HG02759 (cell line): ENCODE measurements around the gene ERV3-1.
"Not testable (repeated sequence)": the region's sequence is repeated elsewhere in the genome, so short reads cannot be mapped to it uniquely, and the experiment has no call there.

ENCODE experiments used
- ATAC-seq: cut with Tn5 transposase; IDR thresholded peaks from one replicate; pipeline ENCODE4 v1.9.1; 2021; ENCODE audit warnings: mild to moderate bottlenecking, moderate library complexity; ENCODE audit not compliant: unreplicated experiment

Gene ERV3-1

DNA sequence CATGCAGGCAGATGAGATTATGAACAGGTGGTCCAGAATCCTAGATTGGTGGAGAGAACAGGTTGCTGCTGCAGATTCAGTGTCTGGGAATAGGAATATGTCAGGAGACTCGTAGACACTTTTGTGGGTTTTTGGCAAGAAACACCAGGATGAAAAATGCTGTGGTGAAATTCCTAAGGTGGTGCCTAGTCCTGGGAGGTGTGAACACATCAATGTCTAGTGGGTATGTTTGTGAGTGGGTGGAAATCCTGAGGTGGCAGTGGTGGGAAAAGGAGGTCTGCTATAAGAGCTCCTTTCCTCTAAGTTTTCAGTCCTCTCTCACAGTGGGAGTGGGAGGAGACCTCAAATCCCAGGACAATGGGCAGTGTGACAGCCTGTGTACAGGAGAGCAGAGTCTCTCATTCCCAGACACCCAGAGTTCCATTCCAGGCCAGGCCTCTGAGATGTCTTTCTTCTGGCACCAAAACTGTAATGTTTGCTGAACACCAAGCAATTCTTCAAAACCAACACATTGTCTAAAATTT is 5.1 kb downstream of the ERV3-1 start:
- ATAC-seq: no peak

DNA sequence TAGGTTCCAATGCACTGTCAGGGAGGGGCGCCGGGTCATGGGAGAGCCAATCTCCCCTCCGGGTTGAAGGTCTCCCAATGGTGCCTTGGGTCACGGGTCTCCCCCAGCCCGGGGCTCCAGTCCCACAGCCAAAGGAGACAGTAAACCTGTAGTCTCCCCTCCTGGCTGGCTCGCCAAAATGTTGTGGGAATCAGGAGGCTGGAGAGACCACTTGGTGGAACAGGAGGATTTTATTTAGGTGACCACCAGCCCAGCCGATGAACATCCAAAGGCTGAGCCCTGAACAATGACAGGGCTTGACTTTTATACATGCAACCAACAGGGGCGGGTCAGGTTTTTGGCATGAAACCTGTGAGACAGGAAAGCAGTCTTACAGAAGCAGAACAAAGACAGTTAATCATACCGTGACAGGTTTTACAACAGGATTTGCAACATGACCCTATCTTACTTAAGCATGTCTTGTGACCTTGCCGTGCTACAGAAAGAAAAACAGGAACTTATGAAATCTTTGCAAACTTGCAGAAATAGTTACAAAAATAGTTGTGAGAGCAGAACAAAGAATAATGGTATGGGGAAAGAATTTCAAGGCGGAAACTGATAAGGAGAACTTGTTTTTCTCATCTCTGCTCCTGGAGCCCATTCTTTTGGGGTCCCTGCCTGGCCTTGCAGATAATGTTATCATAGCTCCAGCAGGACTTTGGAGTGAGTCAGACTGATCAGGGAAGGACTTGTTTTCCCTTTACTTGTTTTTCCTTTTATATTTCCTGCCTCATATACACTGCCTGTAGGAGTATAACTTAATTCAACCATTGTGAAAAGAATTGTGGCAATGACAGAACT is 7.1 kb downstream of the ERV3-1 start:
- no peak for ATAC-seq

DNA sequence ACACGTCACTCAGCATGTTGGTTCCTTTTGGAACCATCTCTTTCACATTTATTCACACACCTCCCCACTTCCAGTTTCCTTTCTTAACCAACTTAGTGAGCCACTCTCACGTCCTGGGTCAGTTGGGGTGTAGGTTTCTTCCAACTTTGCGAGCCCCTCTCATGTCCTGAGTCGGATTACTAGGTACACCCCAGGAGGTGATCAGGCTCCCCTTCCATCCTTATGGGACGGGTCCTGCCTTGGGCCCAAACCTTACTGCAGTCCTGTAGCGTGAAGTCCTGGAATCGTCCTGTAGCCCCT is 7.7 kb downstream of the ERV3-1 start:
- no peak for ATAC-seq

DNA sequence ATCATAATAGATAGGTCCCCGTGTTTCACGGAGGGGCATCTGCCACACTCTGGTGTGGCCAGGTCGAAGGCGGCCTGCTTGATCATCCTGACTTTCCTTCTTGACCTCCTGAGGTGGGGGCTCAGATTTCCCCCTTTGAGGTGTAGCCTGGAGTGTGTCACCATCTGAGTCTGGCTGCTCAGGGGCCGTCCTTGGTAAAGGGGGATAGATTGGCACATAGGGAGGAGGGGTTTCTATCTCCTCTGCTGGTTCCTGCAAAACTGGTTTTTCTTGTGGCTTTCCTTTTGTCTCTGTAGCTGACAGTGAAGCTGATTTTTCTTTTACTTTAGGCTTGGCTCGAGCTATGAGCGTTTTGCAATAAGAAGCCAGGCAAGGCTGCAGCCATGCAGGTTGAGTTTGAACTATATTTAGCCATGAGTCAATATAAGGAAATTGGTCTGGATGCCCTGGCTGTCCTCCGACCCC is 8.5 kb downstream of the ERV3-1 start:
- ATAC-seq: no peak

DNA sequence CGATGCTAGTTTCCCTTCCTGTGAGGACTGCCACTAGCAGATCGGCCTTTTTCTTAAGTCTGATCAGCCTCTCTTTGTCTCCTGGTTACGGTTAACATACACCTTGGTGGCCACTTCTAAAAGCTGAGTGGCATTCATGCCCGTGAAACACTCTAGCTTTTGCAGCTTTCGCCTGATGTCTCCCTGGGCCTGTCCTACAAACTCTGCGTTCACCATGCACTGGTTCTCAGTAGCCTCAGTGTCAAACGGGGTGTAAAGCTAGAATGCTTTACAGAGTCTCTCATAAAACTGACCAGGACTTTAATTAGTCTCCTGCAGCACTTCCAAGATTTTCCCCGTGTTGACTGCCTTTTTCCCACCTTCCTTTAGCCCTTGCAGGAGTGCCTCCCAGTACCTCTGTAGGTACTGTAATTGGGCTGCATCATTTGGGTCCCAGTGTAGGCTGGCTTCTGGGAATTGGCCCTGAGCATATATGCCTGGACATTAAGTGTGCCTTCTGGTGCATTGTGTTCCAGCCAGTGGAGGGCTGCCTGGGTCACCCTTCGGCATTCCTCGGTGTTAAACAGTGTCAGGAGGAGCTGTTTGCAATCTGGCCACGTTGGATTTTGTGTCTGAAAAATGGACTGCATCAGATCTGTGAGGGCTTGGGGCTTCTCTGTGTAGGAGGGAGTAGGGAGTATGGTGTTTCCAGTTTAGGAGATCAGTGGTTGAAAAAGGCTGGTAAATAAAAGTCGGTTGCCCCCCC is 9.2 kb downstream of the ERV3-1 start:
- no peak for ATAC-seq

DNA sequence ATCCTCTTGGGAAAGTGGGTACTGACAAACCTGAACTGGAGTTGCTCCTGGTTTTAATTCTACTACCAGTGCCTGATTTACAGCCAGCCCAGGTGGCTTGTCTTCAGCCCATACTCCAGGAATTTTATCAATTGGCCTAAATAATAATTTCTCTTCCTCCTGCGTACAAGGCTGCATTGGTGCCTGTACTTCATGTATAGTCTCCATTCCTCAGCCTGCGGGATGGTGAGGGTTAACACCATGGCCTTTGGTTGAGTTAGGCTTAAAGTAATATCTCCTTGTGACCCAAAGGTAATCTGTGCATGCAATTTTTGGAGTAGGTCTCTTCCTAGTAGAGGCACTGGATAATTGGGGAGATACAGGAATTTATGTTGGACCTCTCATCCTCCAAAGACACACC is 10.2 kb downstream of the ERV3-1 start:
- ATAC-seq: no peak

DNA sequence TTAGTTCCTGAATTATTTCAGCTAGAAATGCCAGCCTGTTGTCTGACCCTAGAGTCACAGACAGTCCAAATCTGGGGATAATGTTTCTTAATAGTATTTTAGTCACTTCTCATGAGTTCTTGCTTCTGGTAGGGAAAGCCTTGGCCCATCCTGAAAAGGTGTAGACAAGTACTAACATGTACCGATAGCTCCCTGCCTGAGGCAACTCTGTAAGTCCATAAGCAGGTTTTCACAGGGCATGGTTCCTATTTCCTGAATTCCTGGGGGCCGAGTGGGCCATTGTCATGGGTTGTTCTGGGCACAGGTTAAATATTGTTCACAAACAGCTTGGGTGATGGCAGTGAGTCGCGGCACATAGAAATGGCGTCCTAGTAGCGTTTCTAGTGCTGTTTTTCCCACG is 12.6 kb downstream of the ERV3-1 start:
- ATAC-seq: no peak

DNA sequence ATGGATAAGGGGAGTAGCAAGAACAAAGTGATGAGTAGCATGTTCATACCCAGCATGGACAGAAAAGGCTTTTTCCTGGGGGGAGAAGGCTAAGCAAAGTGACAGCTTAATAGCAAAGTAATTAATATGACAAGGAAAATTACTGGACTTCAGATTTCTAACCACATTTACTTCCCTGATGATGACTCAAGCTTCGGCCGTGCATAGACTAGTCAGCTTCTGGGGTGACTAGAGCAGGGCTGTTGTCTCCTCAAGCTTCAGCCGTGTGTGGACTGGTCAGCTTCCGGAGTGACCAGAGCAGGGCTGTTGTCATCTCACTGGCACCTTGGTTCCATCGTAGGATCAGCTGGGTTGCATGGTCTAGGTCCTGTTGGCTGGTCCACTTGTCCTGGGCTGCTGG is 13.5 kb downstream of the ERV3-1 start:
- ATAC-seq: no peak

DNA sequence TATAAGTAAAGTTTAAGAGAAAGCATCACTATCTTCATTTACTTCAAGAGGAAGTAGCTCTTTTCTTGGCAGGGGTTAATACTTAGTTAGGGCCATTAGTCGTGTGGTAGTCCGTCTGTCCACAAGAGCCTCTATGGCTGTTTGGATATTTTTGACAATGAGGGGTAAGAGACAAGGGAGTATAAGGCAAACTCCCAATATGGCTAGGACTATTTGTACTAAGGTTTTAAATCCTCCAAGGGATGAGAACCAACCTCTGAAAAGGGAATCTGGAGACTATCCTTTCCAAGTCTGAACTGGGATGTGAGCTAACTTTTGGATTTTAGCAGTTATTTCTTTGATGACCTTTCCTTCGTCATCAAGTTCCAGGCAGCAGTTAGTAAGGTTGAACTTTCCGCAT is 15.6 kb downstream of the ERV3-1 start, which contains the start of gene ZNF117:
Gene ZNF117, minus strand, starts transcription at position 101 of the 400 bp plus-strand sequence.
- ATAC-seq: no peak

DNA sequence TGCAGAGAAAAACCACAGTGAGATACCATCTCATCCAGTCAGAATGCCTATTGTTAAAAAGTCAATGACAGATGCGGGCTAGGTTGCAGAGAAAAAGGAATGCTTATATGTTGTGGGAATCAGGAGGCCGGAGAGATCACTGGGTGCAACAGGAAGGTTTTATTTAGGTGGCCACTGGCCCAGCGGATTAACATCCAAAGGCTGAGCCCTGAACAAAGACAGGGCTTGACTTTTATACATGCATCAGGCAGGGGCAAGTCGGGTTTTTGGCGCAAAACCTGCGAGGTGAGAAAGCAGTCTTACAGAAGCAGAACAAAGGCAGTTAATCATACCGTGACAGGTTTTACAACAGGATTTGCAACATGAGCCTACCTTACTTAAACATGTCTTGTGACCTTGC is 16.3 kb downstream of the ERV3-1 start:
- no peak for ATAC-seq

DNA sequence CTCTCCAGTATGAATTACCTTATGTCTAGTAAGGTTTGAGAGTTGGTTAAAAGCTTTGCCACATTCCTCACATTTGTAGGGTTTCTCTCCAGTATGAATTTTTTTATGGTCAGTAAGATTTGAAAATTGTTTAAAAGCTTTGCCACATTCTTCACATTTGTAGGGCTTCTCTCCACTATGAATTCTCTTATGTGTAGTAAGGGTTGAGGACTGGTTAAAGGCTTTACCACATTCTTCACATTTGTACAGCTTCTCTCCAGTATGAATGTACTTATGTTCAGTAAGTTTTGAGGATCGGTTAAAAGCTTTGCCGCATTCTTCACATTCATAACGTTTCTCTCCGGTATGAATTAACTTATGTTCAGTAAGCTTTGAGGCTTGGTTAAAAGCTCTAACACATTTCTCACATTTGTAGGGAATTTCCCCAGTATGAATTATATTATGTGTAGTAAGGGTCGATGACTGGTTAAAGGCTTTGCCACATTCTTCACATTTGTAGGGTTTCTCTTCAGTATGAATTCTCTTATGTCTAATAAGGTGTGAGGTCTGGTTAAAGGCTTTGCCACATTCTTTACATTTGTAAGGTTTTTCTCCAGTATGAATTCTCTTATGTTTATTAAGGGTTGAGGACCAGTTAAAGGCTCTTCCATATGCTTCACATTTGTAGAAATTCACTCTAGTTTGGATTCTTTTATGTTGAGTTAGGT is 27.8 kb downstream of the ERV3-1 start:
- ATAC-seq: no peak

DNA sequence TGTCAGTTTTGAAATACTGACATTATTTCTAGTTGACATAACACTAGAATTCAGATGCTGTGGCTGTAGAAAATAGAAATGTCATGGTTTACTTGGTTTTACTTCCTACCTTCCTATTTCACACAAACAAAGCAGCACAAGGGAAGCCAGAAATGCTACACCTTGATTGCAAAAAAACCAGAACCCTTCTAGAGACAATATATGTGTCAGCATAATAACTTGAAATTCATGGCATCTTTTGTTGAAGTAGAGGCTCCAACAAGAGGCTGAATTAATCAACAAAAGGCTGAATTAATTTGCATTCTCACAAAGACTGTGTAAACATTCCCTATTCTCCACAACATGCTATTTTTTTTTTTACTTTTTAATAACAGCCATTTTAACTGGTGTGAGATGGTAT is 40.9 kb downstream of the ERV3-1 start:
- no peak for ATAC-seq

DNA sequence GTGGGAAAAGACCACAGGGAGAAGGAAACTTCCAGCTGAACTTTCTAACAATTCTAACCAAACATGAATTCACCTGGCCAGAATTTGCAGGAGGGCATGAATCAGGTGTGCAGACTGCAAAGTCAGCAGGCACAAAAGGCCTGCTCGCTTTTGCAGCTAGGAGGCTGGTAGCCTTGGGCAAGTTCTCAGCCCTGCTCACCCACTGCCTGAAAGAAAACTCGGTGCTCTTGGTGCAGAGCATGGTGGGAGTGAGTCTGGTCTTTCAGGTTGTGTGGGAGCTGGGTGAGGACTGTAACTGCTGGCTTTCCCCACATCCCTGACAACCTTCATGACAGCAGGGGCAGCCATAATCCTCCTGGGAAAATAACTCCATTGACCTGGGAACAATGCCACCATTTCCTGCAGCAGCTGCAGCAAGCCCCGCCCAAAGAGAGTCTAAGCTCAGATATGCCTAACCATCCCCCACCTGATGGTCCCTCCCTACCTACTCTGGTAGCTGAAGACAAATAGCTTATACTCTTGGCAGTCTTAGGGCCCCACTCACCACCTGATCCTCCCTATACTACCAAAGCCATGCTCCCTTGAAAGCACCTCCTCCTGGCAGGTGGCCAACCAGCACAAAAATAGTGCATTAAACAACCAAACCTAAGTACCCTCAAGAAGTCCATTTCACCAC is 47.3 kb downstream of the ERV3-1 start:
- ATAC-seq: no peak

DNA sequence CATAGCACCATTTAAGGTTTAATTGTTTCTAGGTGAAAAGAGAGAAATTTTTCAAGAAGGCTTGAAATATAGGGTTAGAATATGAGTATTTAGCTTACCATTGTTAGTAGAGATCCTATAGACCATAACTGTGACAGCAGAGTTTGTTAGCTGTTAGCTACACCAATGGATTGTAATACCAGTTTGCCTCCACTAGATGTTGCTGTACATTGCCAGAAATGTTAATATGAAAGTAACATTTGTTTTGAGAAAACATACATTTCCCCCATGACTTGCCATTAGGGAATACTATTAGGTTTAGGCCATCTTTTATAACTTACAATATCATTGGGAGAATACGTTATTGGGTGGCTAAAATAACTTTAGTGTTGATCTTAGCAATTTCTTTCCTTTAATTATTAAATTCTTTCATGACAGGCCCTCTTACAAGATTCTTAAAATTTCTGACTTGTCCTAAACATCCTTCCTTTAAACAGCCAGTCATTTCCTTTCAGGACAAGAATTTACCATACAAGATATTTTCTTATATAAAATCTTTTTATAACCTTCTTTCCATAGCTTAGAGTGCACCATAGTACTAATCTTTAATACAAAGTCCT is 55.1 kb downstream of the ERV3-1 start:
- no peak for ATAC-seq

DNA sequence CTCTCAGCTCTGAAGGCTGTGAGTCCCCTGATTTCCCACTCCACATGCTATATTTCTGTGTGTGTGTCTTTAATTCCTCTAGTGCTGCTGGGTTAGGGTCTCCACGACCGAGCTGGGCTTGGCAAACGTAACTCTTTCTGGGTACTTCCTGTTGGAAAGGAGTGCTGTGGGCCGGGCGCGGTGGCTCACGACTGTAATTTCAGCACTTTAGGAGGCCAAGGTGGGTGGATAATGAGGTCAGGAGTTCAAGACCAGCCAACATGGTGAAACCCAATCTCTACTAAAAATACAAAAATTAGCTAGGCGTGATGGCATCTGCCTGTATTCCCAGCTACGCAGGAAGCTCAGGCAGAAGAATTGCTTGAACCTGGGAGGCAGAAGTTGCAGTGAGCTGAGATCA is 55.8 kb downstream of the ERV3-1 start:
- ATAC-seq: not testable (repeated sequence)

DNA sequence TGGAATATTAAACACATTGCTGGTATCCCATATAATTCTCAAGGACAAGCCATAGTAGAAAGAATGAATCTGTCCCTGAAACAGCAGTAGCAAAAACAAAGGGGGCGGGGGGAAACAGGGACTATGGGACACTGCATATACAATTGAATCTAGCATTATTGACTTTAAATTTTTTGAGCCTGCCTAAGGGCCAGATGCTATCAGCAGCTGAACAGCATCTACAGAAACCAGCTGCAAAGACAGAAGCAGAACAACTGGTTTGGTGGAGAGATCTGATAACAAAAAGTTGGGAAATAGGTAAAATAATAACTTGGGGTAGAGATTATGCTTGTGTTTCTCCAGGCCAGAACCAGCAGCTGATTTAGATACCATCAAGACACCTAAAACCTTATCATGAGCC is 57.7 kb downstream of the ERV3-1 start:
- not testable (repeated sequence) for ATAC-seq

DNA sequence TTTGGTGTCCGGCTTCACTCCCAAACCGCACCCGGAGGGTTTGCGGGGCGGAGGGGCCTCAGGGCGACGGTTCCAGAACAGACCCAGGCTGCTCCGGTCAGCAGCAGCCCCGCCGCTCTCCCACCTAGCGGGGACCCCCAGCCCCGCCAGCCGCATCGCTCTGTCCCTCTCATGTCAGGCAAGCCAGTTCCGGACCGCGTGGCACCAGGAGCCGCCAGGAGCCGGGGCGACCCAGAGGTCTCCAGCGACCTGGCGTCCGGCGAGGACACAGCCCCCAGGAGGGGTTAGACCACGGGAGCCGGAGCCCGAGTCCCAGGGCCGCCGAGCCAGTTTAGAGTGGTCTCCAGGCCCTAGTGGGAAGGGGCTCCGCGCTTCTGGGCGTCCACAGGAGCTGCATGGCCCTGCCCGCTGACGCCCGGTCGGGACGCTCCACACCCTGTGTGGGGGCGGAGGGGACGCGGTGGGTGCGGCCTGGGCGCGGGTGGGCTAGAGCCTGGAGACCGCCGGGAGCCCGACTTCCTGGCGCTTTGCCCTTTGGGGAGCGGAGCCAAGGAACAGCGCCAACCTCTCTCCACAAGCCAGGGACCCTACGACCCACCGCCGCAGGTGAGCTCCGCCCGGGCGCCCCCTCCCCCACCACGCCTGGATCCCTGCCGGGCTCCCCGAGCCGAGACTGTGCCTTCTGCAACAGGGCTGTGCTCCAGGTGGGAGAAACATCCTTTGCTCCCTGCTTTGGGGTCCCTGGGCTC is 59.1 kb downstream of the ERV3-1 start:
- ATAC-seq: no peak

DNA sequence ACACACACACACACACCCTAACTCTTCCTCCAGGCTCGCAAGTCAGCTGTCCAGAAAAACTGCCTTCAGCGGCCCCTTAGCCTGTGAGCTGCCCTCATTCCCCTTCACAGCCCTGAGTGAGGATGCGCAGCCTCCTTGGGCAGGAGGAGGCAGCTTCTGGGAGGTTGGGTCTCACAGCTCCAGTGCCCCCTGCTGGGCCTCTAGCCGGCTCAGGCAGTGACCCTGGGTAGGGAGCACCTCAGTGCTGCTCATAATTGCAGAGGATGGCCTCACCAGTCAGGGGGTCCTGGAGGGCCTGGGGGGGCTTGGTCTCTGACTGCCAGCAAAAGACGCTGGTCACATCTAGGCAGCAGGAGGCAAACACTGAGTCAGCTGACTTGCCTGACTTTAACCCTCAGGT is 59.7 kb downstream of the ERV3-1 start:
- no peak for ATAC-seq

DNA sequence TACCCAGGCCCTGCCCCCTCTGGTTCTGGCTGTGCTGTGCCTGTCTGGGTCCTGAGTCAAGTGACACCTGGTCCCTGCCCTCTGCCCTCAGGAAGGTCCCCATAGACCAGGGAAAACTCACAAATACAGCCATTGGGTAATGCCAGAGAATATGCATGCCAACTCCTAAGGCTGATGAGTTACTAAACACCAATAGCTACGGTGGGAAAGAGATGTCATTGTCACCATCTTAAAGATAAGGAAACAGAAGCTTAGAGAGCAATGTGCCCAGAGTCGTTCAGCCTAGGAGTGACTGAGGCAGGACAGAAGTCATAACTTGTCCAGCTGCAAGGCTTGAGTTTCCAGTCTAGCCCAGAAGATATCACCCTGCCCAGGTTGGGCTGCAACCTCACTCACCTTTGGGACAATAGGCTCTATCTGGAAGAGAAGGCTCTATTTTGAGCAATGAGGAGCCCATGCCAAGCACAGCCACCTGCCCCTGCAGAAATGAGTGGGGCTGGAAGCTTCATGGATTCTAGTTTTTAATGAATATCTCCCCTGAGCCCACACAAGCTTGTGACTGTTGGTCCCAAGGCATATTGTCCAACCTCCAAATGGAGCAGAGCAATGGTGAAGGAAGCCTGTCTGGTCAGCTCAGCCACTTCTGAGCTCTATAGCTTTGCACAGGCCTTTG is 60.8 kb downstream of the ERV3-1 start:
- ATAC-seq: no peak
